ENCODE results near the gene SLC33A1. TPM values are rescaled to one million over a fixed set of nuclear protein-coding genes. Genes with fewer than 3 reads are reported as not detected.

The SLC33A1 gene
- total RNA-seq = 35.7 and 36.9 TPM in 2 replicates

- DNase-seq (ENCODE audit: insufficient read length, low spot score, missing footprints) = peak; percentile 99
- Histone ChIP-seq H2AFZ (ENCODE audit: low read length) (peak within 1 kb of the TSS; percentile 93), H3K4me2 (ENCODE audit: insufficient read depth, low read length) (peak within 1 kb of the TSS; percentile 98), H3K4me1 (ENCODE audit: insufficient read depth, low read length) (peaks cover 18% of the 10 kb centered on the region), H4K20me1 (ENCODE audit: insufficient read depth, low read length) (peaks cover 17% of the 10 kb centered on the region), H3K9me3 (ENCODE audit: low read depth, low read length) (no peaks in the 10 kb centered on the region), H3K27ac (ENCODE audit: low read depth, low read length) (peak within 1 kb of the TSS; percentile 91), H3K4me3 (ENCODE audit: insufficient read depth, low read length) (peak within 1 kb of the TSS; percentile 94), H3K79me2 (ENCODE audit: insufficient read depth, low read length) (peaks cover 45% of the 10 kb centered on the region), H3K27me3 (ENCODE audit: insufficient read depth, low read length) (no peaks in the 10 kb centered on the region), H3K36me3 (ENCODE audit: insufficient read depth, low read length) (no peaks in the 10 kb centered on the region)
- no peak for TF ChIP-seq CTCF (IDR thresholded peaks at IDR 0.05; ENCODE audit: extremely low read depth, low read depth, low read length)
These were observed at the start of gene SLC33A1 for GRCh38 chr3:155854141-155854940. TSS of gene SLC33A1 (minus strand) at chr3:155854427. CDS start at chr3:155853997, 430 bp downstream.

DNA sequence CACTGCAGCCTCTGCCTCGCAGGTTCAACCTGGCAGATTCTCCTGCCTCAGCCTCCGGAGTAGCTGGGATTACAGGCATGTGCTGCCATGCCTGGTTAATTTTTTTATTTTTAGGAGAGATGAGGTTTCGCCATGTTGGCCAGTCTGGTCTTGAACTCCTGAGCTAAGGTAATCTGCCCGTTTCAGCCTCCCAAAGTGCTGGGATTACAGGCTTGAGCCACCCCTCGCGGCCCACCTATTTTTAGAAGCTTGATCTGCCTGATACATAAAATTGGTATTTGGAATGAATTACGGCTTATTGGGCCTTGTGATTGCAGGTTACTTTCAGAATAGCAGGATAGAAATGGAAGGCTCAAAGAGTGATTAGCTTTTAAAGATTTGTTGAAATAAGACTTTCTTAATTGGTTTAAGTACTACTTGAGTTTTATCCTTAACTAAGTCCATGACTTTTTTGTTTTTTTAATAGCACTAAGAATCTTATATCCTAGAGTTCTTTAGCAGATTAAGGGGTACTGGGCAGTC is 41.2 kb upstream of the SLC33A1 start:
- no peak overlapping the region for H3K4me2 ChIP-seq (ENCODE audit: insufficient read depth, low read length)
- no peak for TF ChIP-seq CTCF (IDR thresholded peaks at IDR 0.05; ENCODE audit: extremely low read depth, low read depth, low read length)
- no peak overlapping the region for H3K27ac ChIP-seq (ENCODE audit: low read depth, low read length)
- peaks cover 13% of the 10 kb centered on the region for H4K20me1 ChIP-seq (ENCODE audit: insufficient read depth, low read length)
- H3K36me3 ChIP-seq (ENCODE audit: insufficient read depth, low read length) = peaks cover 38% of the 10 kb centered on the region
- H2AFZ ChIP-seq (ENCODE audit: low read length) = no peak overlapping the region
- H3K79me2 ChIP-seq (ENCODE audit: insufficient read depth, low read length) = peaks cover 52% of the 10 kb centered on the region
- no peak overlapping the region for H3K4me3 ChIP-seq (ENCODE audit: insufficient read depth, low read length)
- H3K9me3 ChIP-seq (ENCODE audit: low read depth, low read length) = no peaks in the 10 kb centered on the region
- H3K4me1 ChIP-seq (ENCODE audit: insufficient read depth, low read length) = peaks cover 4% of the 10 kb centered on the region
- H3K27me3 ChIP-seq (ENCODE audit: insufficient read depth, low read length) = no peaks in the 10 kb centered on the region
- no peak for DNase-seq (ENCODE audit: insufficient read length, low spot score, missing footprints)

- Histone ChIP-seq H4K20me1 (ENCODE audit: insufficient read depth, low read length) (peaks cover 6% of the 10 kb centered on the region), H3K4me2 (ENCODE audit: insufficient read depth, low read length) (peak overlapping the region; percentile 35), H3K4me1 (ENCODE audit: insufficient read depth, low read length) (peaks cover 12% of the 10 kb centered on the region), H3K36me3 (ENCODE audit: insufficient read depth, low read length) (peaks cover 12% of the 10 kb centered on the region), H3K79me2 (ENCODE audit: insufficient read depth, low read length) (peaks cover 76% of the 10 kb centered on the region), H3K9me3 (ENCODE audit: low read depth, low read length) (no peaks in the 10 kb centered on the region), H3K4me3 (ENCODE audit: insufficient read depth, low read length) (no peak overlapping the region), H3K27me3 (ENCODE audit: insufficient read depth, low read length) (no peaks in the 10 kb centered on the region), H2AFZ (ENCODE audit: low read length) (no peak overlapping the region), H3K27ac (ENCODE audit: low read depth, low read length) (peak overlapping the region; percentile 75)
- no peak for TF ChIP-seq CTCF (IDR thresholded peaks at IDR 0.05; ENCODE audit: extremely low read depth, low read depth, low read length)
- DNase-seq (ENCODE audit: insufficient read length, low spot score, missing footprints) = peak; percentile 31
These were observed 37.1 kb upstream of the SLC33A1 start for GRCh38 chr3:155891321-155891720.

- Histone ChIP-seq H3K4me2 (ENCODE audit: insufficient read depth, low read length) (peak overlapping the region; percentile 35), H3K4me1 (ENCODE audit: insufficient read depth, low read length) (peaks cover 12% of the 10 kb centered on the region), H3K27me3 (ENCODE audit: insufficient read depth, low read length) (no peaks in the 10 kb centered on the region), H3K27ac (ENCODE audit: low read depth, low read length) (peak overlapping the region; percentile 75), H3K36me3 (ENCODE audit: insufficient read depth, low read length) (peaks cover 10% of the 10 kb centered on the region), H3K9me3 (ENCODE audit: low read depth, low read length) (no peaks in the 10 kb centered on the region), H3K4me3 (ENCODE audit: insufficient read depth, low read length) (peak overlapping the region; percentile 2), H2AFZ (ENCODE audit: low read length) (peak overlapping the region; percentile 18), H3K79me2 (ENCODE audit: insufficient read depth, low read length) (peaks cover 82% of the 10 kb centered on the region), H4K20me1 (ENCODE audit: insufficient read depth, low read length) (peaks cover 6% of the 10 kb centered on the region)
- peak; percentile 54 for DNase-seq (ENCODE audit: insufficient read length, low spot score, missing footprints)
- TF ChIP-seq CTCF (IDR thresholded peaks at IDR 0.05; ENCODE audit: extremely low read depth, low read depth, low read length) = no peak
These were observed 36.5 kb upstream of the SLC33A1 start for GRCh38 chr3:155890671-155891190.

Data from osteoblast (primary cell).